GM19397 (cell line): Measurements from ENCODE around the gene CMTR1.

Source experiments
- ATAC-seq: cut with Tn5 transposase; IDR thresholded peaks from one replicate; pipeline ENCODE4 v1.9.1; 2021; ENCODE audit warnings: mild to moderate bottlenecking, moderate library complexity; ENCODE audit not compliant: unreplicated experiment

CMTR1 gene

DNA sequence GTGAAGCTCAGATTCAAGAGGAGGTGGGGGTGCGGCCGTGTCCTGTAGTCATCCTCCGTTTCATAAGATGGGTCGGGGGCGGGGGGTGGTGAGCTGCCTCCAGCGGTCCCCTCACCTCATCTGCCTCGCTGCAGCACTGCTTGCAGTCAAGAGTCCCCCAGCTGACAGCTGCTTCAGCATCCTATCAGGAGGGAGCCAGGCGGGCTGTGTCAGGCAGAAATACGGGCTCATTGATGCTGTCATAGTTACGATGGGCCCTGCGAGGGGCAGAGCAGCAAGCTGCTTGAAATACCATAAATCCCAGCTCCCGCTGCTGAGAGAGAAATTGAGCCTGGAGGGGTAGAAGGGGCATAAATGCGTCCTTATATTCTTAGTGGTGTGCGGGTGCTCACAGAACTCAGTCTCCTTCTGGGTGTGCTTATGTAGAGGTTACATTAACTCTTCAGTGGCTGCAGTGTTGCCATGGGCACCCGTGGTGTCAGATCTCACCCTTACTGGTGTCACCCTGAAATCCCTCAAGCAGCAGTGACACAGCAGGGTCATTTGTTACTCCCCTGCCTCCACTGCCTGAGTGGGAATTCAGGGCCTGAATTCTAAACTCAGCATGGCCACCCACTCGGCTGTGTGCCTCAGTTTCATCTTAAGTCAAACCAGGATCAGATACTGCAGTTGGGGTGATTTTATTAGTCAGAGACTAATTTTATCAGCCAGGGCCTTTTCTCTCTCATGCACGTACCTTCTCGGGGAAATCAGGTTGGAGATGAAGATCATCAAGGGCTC lies 44.8 kb downstream of the CMTR1 start:
- no peak for ATAC-seq

DNA sequence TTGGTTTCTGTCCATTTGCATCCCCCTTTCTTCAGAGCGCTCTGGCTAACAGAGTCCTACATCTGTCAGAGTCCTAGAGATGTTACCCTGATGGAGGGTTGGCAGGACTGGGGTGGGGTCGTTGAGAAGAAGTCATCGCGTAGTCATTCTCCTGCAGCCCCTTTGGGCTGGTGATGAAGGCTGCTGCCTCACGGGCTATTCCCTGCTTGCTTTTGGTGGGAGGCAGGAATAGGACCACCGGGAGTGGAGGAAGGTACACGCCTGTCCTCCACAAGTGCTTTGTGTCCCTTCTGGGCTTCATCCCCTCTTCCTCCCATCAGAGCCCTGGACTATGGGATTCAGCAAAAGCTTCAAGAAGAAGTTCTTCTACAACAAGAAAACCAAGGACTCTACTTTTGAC lies 45.8 kb downstream of the CMTR1 start:
- ATAC-seq: no peak

DNA sequence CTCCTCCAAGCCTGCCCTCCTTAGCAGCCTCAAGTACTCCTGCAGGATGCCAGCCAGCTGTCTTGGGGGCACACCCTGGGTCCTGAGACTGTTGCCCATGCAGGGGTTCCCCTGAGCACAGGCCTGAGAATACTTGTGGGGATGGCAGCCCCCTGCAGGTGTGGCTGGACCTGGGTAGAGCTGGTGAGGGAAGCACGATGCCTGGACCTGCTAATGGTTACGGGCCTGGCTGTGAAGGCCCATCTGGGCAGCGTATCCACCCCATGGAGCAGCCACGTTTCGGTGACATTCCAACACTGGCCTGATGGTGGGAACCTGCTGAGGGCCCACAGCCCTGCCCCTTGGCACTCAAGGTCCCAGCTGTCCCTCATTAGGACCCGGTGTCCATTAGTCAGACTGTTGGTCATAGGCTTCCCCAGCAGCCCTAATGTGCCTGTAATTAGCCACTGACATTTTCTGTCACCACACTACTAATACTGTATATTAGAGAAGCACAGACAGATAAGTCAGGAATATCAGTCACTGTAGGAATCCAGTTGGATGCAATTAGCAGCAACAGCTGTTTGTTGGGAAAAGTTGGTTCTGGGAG lies 46.3 kb downstream of the CMTR1 start:
- ATAC-seq: no peak

DNA sequence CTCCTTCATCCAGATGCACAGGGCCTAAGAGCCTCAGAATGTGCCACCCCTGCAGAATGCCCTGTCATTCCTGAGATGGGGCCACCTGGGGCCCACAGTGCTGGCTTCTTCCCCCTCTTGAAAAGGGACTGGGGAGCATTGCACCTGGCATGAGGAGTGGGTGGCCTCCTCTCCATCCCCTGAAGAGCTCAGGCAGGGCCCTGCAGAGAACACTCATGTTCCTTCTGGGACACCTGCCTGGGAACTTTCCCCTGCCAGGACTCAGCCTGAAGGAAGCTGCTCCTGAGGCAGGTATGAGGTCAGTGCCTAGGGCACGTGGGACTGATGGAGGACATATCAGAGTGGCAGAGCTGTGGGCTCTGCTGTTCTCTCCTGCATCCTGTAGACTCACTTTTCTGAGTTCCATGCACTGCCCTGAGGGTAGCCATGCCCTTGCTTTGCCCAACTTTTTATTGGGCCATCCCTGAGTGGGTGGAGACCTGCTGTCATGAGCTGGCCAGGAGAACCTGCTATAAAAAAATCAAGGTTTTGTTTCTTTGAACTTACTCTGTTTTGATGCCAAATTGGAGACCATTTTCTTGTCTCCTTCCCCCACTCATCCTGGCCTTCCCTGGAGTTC lies 47.2 kb downstream of the CMTR1 start:
- ATAC-seq: no peak

DNA sequence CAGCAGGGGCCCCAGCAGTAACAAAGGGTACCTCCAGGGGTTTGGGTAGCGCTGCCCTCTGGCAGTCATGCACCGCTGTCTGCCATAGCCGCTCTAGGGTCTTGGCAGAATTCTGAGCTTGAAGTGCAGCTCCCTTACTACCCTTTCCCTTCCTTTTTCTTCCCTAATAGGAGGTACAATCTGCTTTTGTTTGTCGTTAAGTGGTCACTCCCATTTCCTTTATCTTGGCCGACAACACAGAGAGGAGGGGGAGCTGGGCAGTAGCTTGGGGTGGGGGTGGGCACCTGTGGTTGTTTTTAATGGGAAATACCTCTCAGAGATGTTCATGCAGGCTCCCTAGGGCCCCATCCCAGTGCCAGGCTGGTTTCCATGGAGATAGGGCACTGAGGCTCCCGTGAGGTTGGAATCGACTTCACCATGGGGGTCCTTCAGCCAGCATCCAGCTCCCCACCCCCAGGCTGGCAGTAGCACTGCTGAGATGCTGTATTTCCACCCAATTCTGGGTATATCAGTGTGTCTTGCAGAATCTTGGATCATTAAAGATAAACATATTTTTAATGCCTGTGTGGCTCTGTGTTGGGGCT lies 48.0 kb downstream of the CMTR1 start:
- no peak for ATAC-seq

DNA sequence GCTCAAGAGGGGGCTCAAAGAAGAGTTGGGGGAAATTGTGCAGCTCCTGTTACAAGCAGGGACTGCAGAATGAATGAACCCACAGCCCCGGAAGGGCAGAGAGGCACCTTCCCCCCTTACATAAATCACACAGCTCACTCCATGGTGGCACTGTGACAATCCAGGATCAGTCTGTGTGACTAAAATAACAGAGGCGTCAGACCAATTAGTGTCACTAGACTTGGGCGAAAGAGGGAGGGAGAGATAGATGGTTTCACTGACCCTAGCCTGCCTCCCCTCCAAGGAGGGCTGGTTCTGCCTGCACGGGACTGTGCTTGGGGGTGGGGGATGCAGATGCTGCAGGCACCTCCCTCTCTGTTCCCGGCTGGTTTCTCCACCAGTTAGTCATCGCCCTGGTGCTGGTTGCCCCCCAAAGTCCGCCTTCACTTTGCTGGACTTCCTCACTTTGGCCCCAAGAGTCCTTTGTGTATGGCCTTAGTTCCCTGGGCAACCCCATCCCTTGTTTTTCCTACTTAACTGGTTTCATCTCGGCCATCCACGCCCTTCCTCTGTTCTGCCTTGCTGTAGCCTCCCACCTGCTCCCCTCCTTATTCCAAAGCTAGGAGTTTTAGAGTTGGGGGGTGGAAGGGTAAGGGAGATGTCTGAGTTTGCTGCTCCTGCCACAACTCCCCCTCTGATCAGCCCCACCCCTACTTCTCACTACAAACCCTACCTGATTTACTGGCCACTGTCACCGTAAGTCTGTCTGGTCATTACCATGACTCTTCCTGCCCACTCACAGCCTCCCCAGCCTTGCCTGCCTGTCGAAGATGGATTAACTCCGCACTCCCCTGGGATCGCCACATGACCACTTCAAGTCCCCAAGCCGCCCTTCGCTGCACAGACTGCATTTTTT lies 48.9 kb downstream of the CMTR1 start:
- ATAC-seq: no peak

DNA sequence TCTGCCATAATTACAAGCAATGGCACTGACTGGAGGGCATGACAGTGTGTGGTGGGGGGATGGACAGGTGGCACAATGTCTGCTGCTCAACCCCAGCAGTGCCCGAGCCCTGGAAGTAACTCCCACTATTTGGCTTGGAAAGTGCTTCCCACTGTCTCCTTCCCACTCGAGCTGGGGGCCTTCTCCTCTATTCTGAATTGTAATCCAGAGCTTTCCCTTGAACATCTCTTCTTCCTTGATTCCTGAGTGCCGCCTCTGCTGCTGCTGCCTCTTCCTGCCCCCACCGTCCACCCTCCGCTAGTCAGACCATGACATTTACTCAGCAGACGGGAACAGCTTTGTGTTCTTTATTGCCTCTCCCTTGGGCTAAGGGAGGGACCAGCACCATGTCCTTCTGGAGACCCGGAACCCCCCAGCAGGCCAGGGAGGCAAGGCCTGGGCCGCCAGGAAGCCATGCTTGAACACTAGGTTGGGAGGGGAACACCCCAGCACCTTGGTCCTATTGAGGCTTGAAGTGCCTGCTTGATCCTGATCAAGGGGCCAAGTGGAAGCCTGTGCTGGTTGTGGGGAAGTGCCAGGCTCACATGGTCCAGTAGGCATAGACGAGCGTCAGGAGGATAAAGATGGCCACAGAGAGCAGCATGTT lies 49.7 kb downstream of the CMTR1 start:
- ATAC-seq: no peak

DNA sequence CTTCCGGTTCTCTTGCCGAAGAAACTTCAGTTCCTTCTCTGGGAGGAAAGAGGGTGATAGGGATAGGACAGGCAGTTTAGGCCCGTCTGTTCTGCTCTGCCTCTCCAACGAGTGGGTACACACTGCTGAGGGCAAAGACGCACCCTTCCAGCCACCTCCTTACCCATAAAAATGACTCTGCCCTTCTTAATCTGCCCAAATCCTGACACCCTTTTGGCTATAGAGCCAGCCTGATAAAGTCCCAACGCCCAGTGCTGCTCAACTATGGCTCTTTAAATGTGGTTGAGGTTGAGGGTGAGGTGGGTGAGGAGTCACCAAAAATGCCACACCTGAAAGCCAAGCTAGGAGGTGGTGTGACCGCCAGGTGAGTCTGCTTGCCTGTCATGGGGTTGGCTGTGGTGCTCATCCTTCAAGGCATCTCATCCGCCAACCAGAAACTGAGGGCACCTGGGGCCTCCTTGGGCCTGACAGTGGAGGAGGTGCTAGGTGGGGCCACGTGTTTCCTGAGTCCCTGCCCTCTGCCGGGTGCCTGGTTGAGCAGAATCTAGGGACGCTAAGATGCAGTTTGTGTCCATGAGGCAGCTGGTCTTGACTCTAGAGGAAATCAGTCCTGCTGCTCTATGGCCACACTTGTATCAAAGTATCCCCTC lies 50.4 kb downstream of the CMTR1 start:
- no peak for ATAC-seq

DNA sequence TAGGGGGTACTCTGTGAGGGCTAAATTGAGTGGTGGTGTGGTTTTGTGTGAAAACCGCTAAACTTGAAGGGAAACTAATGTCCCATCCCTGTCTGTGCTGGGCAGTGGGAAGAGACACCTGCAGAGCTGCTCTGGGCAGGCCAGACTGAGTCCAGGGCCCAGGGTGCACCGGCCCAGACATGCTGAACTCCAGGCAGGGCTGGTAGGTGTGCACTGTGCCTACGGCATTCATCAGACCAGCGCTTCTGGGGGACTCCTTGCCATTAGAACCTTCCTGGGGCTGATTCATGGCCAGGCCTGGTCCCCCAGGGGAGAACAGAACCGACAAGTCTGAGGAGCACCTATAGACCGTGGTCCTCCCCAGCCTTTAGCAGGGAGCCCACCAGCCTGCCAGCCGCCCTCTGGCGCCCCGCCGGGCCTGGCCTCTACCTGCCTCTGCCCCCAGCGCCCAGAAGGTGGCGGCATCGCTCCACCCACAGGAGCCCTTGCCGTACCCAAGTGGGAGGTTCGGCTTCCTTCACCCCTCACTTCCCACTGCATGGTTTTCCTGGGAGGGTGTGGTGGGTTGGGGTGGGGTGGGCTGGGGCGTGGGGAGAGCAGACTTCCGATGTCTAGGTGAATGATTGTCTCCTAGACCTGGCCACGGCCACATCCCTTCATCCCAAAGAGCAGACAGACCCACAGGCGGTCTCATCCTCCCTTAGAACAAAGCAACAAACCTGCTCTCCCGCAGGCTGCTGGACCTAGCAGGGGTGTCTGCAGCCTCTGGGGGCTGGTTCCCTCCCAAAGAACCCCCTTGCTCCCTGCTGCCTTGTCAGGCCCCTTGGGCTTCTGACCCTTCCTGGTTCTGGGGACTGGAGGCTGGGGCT lies 51.1 kb downstream of the CMTR1 start:
- no peak for ATAC-seq

DNA sequence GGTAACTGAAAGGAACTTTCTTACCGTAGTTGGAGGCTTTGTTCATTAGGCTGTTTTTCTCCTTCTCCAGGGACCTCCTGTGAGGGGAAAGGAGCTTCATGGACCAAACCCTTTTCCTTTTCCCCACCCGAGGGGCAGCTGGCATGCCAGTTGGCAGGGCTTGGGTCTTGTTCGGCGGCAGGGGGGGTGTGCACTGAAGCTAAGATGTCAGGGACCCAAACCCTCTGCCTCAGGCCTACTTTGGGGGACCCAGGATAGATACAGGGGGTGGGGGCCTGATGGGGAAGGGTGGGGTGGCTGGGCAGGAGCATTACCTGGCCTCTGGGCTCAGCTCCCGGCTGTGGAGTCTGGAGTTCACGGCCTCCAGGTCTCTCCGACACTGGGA lies 51.8 kb downstream of the CMTR1 start:
- no peak for ATAC-seq

DNA sequence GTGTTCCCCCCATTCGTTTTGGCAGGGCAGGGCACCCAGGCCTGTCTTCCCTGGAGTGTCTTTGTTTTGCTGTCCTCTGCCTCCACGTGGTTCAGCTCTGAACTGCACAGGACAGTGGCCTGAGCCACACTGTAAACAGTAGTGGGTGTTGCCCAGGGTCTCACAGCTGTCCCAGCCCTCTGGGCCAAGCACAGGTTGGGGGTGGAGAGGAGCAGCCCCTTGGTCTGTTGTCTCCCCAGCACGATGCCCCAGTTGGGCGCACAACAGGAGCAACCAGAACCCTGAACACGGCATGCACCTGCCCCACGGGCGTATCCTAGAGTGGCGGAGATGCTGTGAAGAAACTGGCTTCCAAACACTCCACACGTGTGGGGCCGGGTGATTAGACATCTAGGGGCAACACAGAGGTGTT lies 52.3 kb downstream of the CMTR1 start:
- no peak for ATAC-seq

DNA sequence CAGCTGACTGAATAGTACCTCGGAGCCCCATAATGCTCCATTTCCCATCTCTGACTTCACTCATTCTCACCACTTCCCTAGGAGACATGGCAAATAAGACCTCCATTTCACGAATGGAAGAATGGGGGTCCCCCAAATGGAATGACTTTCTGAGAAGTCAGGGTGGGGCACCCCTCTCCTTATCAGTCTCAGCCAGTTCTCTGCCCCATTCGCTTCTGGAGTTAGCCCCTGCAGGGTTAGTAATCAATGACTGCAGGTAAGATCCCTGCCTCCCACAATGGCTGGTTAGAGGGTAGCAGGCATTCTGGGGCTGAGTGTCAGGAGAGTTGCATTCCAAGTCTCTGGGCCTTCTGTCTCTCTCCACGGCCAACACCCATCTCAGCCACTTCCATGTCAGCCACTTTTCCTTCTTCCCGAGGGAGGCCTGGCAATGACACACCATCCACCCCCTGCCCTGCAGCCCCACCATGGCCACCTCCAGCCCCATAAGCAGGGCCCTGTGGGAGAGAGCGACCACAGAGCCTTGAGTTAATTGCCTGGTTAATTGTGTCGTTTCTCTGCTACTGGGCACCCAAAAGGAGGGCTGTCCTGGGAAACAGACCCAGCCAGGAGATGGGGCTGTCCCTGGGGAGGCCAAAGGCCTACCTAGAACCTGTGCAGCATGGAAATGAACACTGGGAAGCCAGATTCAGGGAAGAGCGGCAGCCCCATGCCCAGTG lies 53.3 kb downstream of the CMTR1 start:
- ATAC-seq: no peak

DNA sequence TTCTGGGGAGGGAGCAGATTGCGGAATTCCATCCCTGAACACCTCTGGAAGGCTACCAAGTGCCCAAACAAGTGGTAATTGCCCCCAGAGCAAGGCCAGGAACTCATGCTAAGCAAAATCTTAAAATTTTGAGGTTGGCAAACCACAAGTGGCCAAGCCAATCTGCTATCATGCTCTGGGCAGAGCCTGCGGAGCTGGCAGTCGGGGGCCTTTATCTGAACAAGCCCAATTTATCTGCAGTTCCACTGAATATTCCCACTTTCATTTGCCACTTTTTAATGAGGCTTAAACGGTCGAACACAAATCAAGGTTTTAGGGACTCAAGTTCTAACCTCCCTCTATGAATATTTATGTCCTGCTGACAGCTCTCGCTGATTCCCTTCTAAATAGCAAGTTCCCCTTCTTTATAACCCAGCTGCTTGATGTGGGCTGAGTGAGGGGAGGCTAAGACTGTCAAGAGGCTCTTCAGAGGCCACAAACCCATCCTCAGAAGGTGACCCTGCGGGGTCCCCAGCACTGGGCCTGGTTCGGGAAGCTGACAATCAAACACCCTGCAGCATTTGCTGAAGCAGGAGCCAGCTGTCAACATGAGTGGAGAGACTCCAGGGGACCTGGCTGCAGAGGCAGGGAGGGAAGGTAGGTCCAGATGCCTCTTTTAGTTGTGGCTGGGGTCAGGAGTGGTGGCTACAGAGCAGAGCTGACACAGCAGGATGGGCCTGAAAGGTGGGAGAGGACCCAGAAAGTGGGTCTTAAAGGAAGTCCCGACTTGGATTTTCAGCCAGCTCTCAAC lies 54.8 kb downstream of the CMTR1 start:
- ATAC-seq: no peak

DNA sequence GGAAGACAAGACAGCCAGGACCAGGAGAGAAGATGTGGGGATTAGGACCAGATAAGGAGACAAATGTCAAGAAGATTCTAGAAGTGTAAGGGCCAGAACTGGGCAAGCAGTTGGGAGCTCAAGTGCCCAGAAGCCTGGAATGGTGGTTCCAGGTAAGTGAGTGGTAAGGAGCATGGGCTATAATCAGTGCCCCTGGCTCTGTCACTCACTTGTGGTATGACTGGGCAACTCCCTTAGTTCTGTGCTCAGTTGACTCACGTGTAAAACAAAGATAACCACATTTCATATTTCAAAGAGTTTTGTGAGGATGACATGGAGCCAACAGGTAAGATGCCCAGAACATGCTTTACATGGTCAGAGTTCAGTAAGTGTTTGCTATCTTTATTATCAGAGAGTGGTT lies 55.5 kb downstream of the CMTR1 start:
- no peak for ATAC-seq

DNA sequence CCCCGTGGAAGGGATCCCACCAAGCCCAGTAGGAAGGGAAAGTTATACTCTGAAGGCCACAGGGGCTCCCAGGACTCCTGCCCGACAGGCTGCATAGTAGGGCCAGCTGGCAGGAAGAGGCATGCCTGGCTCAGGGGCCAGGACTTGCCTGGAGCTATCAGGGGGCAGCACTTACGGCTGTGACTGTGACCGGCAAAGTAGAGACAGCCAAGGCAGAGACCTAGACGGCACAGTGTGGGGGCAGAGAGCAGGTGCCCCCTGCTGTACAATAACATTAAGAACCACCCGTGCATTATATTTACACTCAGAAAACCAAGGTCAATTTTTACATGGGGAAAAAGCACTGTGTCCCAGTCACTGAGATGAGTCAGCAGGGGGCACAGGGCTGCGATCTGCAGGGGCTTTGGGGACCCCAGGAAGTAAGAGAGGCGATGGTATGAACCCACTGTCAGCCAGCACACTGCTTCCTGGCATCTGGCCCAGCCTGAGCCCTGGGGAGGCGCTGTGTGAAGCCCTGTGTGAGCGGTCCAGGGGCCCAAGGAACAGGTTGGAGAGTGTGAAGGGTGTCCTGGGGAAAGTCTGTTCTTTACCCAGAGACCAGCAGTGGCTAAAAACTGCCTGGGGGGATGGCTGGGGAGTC lies 56.8 kb downstream of the CMTR1 start:
- ATAC-seq: no peak

DNA sequence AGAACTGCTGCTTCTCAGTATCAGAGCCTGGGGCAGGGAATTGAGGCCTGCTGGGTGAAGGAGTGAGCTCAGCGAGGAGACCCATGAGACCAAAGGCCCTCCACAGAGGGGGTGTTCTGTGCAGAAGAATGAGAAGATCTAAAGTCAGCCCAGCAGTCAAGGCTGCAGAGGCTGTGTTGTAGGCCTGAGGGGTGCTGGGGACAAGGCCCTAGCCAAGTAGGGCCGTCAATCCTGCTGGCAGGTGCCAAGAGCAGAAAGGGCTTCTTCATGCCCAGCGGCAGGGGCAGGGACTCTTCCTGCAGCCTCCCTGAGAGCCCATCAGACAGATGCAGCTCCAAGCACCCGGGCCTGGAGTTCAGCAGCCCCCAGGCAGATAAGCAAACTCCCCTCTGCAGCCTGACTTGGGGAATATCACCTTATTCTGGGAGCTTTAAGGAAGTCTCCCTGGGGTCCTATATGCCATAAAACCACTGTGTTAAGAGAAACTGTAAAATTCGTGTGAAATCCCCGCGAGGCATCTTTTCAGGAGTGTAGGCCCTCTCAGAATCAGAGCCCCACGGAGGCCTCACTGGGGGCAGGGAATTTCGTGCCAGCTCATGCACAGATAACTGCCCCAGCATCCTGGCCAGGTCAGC lies 57.6 kb downstream of the CMTR1 start:
- no peak for ATAC-seq
